Stimulated activated CD8-positive, alpha-beta memory T cell treated with anti-CD3 and anti-CD28 coated beads, Interleukin-4, amount 100 ng/mL, for 48 hours (primary cell): Measurements from ENCODE around the gene EIF1.
"Not testable (repeated sequence)": the region's sequence is repeated elsewhere in the genome, so short reads cannot be mapped to it uniquely, and the experiment has no call there.

Experiments
- DNase-seq: peaks from one replicate; pipeline ENCODE4 v3.0.0-alpha.2; 2020

Gene EIF1

GRCh38 chr17:41679740-41680425 is 8.8 kb upstream of the EIF1 start:
- no peak for DNase-seq

GRCh38 chr17:41680426-41681040 is 8.2 kb upstream of the EIF1 start:
- no peak for DNase-seq

GRCh38 chr17:41681776-41682175 is 6.9 kb upstream of the EIF1 start:
- no peak for DNase-seq

GRCh38 chr17:41682631-41683030 is 6.1 kb upstream of the EIF1 start:
- DNase-seq, result no peak

- no peak for DNase-seq
These were observed 5.2 kb upstream of the EIF1 start for GRCh38 chr17:41683441-41684007.

GRCh38 chr17:41684035-41684434 is 4.7 kb upstream of the EIF1 start:
- DNase-seq, result no peak

- not testable (repeated sequence) for DNase-seq
These were observed 2.9 kb upstream of the EIF1 start for GRCh38 chr17:41685753-41686152.

- DNase-seq, result no peak
These were observed 2.4 kb upstream of the EIF1 start for GRCh38 chr17:41686281-41686680.

- peak; percentile 76 for DNase-seq
These were observed 651 bp upstream of the EIF1 start for GRCh38 chr17:41687828-41688640.

GRCh38 chr17:41689497-41690299 is 1.0 kb downstream of the EIF1 start:
- DNase-seq, result peak; percentile 66

- DNase-seq, result no peak
These were observed 1.8 kb downstream of the EIF1 start for GRCh38 chr17:41690497-41690896.

GRCh38 chr17:41691031-41691777 is 2.5 kb downstream of the EIF1 start:
- DNase-seq, result no peak

- DNase-seq, result peak; percentile 43
These were observed 4.2 kb downstream of the EIF1 start for GRCh38 chr17:41692722-41693521.

- DNase-seq, result no peak
These were observed 6.5 kb downstream of the EIF1 start for GRCh38 chr17:41695134-41695661.

GRCh38 chr17:41695954-41696757 is 7.5 kb downstream of the EIF1 start:
- DNase-seq, result peak; percentile 84

GRCh38 chr17:41697122-41697962 is 8.7 kb downstream of the EIF1 start:
- no peak for DNase-seq

- DNase-seq, result not testable (repeated sequence)
These were observed 12.2 kb downstream of the EIF1 start for GRCh38 chr17:41700843-41701242.

GRCh38 chr17:41702712-41703111 is 14.0 kb downstream of the EIF1 start:
- no peak for DNase-seq
